GM08714 (cell line): ENCODE results near the gene KDELR3.

Source experiments
- H3K4me3 ChIP-seq: fragments of 200-500 bp; sonication (Bioruptor generic); 2 replicates; pipeline ENCODE4 v1.5.1; 2014; ENCODE audit warnings: mild to moderate bottlenecking, low read length, inconsistent platforms
- ZNF274 ChIP-seq: IDR thresholded peaks from 2 replicates; pipeline ENCODE4 v1.6.1; 2012; ENCODE audit warnings: mild to moderate bottlenecking, low read depth, low read length

KDELR3 gene

GRCh38 chr22:38531251-38531938 is 63.5 kb downstream of the KDELR3 start:
- no peak for TF ChIP-seq ZNF274
- no peak overlapping the region for H3K4me3 ChIP-seq
